GM18502 (cell line): ENCODE measurements around the gene CRYBG1.
"Not testable (repeated sequence)": the region's sequence is repeated elsewhere in the genome, so short reads cannot be mapped to it uniquely, and the experiment has no call there.

Source experiments
- ATAC-seq: cut with Tn5 transposase; IDR thresholded peaks from one replicate; pipeline ENCODE4 v1.9.1; 2021; ENCODE audit warnings: mild to moderate bottlenecking; ENCODE audit not compliant: unreplicated experiment, poor library complexity

CRYBG1 gene

GRCh38 chr6:106370639-106371038 lies 10.1 kb downstream of the CRYBG1 start:
- no peak for ATAC-seq

- no peak for ATAC-seq
Observed at GRCh38 chr6:106372838-106373501, 12.5 kb downstream of the CRYBG1 start.

- ATAC-seq = no peak
Observed at GRCh38 chr6:106373502-106374239, 13.2 kb downstream of the CRYBG1 start.

- no peak for ATAC-seq
Observed at GRCh38 chr6:106377061-106377540, 16.6 kb downstream of the CRYBG1 start.

GRCh38 chr6:106379951-106380350 lies 19.4 kb downstream of the CRYBG1 start:
- no peak for ATAC-seq

- ATAC-seq = no peak
Observed at GRCh38 chr6:106380407-106380806, 19.9 kb downstream of the CRYBG1 start.

GRCh38 chr6:106381223-106381622 lies 20.7 kb downstream of the CRYBG1 start:
- no peak for ATAC-seq

GRCh38 chr6:106381881-106382280 lies 21.4 kb downstream of the CRYBG1 start:
- no peak for ATAC-seq

- ATAC-seq = no peak
Observed at GRCh38 chr6:106383573-106383972, 23.1 kb downstream of the CRYBG1 start.

GRCh38 chr6:106385530-106385929 lies 25.0 kb downstream of the CRYBG1 start:
- ATAC-seq = no peak

GRCh38 chr6:106387875-106388274 lies 27.4 kb downstream of the CRYBG1 start:
- ATAC-seq = no peak

GRCh38 chr6:106390088-106390487 lies 29.6 kb downstream of the CRYBG1 start:
- no peak for ATAC-seq

GRCh38 chr6:106396426-106397220 lies 36.1 kb downstream of the CRYBG1 start:
- no peak for ATAC-seq

GRCh38 chr6:106397431-106397830 lies 36.9 kb downstream of the CRYBG1 start:
- ATAC-seq = no peak

- no peak for ATAC-seq
Observed at GRCh38 chr6:106398621-106399020, 38.1 kb downstream of the CRYBG1 start.

GRCh38 chr6:106405044-106405443 lies 44.5 kb downstream of the CRYBG1 start:
- not testable (repeated sequence) for ATAC-seq

- ATAC-seq = no peak
Observed at GRCh38 chr6:106411056-106411455, 50.5 kb downstream of the CRYBG1 start.

- no peak for ATAC-seq
Observed at GRCh38 chr6:106411643-106412200, 51.2 kb downstream of the CRYBG1 start.

GRCh38 chr6:106413016-106413415 lies 52.5 kb downstream of the CRYBG1 start:
- no peak for ATAC-seq

- ATAC-seq = no peak
Observed at GRCh38 chr6:106413722-106414121, 53.2 kb downstream of the CRYBG1 start.

- ATAC-seq = no peak
Observed at GRCh38 chr6:106415921-106416320, 55.4 kb downstream of the CRYBG1 start.
